Suprapubic skin (tissue), 4 donors: ENCODE results near the gene SEC63. TPM values are rescaled to one million over a fixed set of nuclear protein-coding genes. Genes with fewer than 3 reads are reported as not detected.

Source experiments
- DNase-seq, 2 donors: peaks; one replicate each; pipeline ENCODE4 v3.0.0-alpha.2; 2019; ENCODE audit warnings: low spot score in 2 of 2
- H3K27ac ChIP-seq: fragments of 200-600 bp; sonication (generic); one replicate; pipeline ENCODE4 v1.5.1; 2019
- H3K27me3 ChIP-seq: fragments of 200-600 bp; sonication (generic); one replicate; pipeline ENCODE4 v1.5.1; 2019
- H3K36me3 ChIP-seq: fragments of 200-600 bp; sonication (generic); one replicate; pipeline ENCODE4 v1.5.1; 2019
- H3K4me1 ChIP-seq: fragments of 200-600 bp; sonication (generic); one replicate; pipeline ENCODE4 v1.5.1; 2019
- H3K4me3 ChIP-seq: fragments of 200-600 bp; sonication (generic); one replicate; pipeline ENCODE4 v1.5.1; 2019; ENCODE audit warnings: mild to moderate bottlenecking
- H3K9me3 ChIP-seq: fragments of 200-600 bp; sonication (generic); one replicate; pipeline ENCODE4 v1.5.1; 2019
- CTCF ChIP-seq, 2 donors: fragments of 200-600 bp in 1 of 2; fragments of 450-650 bp in 1 of 2; sonication (generic) in 1 of 2; IDR thresholded peaks; one replicate each; pipeline ENCODE4 v1.5.1; 2016 to 2019; ENCODE audit warnings: antibody characterized with exemption in 2 of 2, mild to moderate bottlenecking in 1 of 2, moderate library complexity in 1 of 2
- EP300 ChIP-seq: sonication (generic); formaldehyde crosslinking; IDR thresholded peaks from one replicate; pipeline ENCODE4 v1.6.1; 2017; ENCODE audit warnings: antibody characterized with exemption
- POLR2A ChIP-seq, 2 donors: fragments of 450-650 bp; IDR thresholded peaks; one replicate each; pipeline ENCODE4 v1.6.1; 2017; ENCODE audit warnings: antibody characterized with exemption in 2 of 2, mild to moderate bottlenecking in 2 of 2, moderate library complexity in 2 of 2
- POLR2AphosphoS5 ChIP-seq, 3 donors: sonication (generic); formaldehyde crosslinking; IDR thresholded peaks; one replicate each; pipeline ENCODE4 v1.6.1; 2017; ENCODE audit warnings: antibody characterized with exemption in 3 of 3
- WGBS: methylation state at CpG from one replicate; pipeline ENCODE4 v1.1.5; 2018; 5-methylcytosine and 5-hydroxymethylcytosine counted together
- total RNA-seq, 4 donors: library from RNA; depleted of rRNA; stranded (reverse); fragments of >200 nt; gene quantifications; one replicate each; pipeline ENCODE4 v1.1.0, GENCODE V29; 2016

Gene SEC63
- total RNA-seq, 4 donors from 2014 or later: 31.6 to 54.1 (median 42.4) TPM

GRCh38 chr6:107989166-107990094 is 31.4 kb upstream of the SEC63 start:
- Histone ChIP-seq H3K4me1 (peaks cover 19% of the 10 kb centered on the region), H3K4me3 (no peak overlapping the region), H3K27ac (no peak overlapping the region), H3K36me3 (no peaks in the 10 kb centered on the region), H3K9me3 (no peaks in the 10 kb centered on the region), H3K27me3 (no peaks in the 10 kb centered on the region)
- TF ChIP-seq POLR2AphosphoS5 (IDR thresholded peaks at IDR 0.05): no peak
- no peak for DNase-seq
- 60% methylated on average over 6 of the region's 6 CpGs for WGBS

- no peak for TF ChIP-seq POLR2AphosphoS5 (IDR thresholded peaks at IDR 0.05)
- no peak for TF ChIP-seq CTCF (IDR thresholded peaks at IDR 0.05)
- no peak for TF ChIP-seq POLR2A (IDR thresholded peaks at IDR 0.05)
- no peak for TF ChIP-seq EP300
Observed at GRCh38 chr6:107988570-107988969, 30.6 kb upstream of the SEC63 start.

GRCh38 chr6:107987805-107988204 is 29.8 kb upstream of the SEC63 start:
- no peak overlapping the region for H3K27ac ChIP-seq
- 97% methylated on average over 3 of the region's 3 CpGs for WGBS
- TF ChIP-seq CTCF (IDR thresholded peaks at IDR 0.05): no peak
- no peak for TF ChIP-seq POLR2A (IDR thresholded peaks at IDR 0.05)
- no peak for TF ChIP-seq POLR2AphosphoS5 (IDR thresholded peaks at IDR 0.05)
- no peak for TF ChIP-seq EP300
- no peak overlapping the region for H3K4me3 ChIP-seq
- H3K9me3 ChIP-seq: no peaks in the 10 kb centered on the region
- H3K4me1 ChIP-seq: peaks cover 19% of the 10 kb centered on the region
- no peaks in the 10 kb centered on the region for H3K36me3 ChIP-seq
- no peaks in the 10 kb centered on the region for H3K27me3 ChIP-seq
- DNase-seq: no peak

More at GRCh38 chr6:107988570-107988969, 30.6 kb upstream of the SEC63 start:
- DNase-seq: no peak
- Histone ChIP-seq H3K9me3 (no peaks in the 10 kb centered on the region), H3K4me1 (peaks cover 19% of the 10 kb centered on the region), H3K4me3 (no peak overlapping the region), H3K27ac (no peak overlapping the region), H3K27me3 (no peaks in the 10 kb centered on the region), H3K36me3 (no peaks in the 10 kb centered on the region)
- WGBS: 80% methylated on average over 3 of the region's 3 CpGs

GRCh38 chr6:107985701-107986100 is 27.7 kb upstream of the SEC63 start:
- TF ChIP-seq POLR2A (IDR thresholded peaks at IDR 0.05) (no peak), POLR2AphosphoS5 (IDR thresholded peaks at IDR 0.05) (no peak), EP300 (no peak), CTCF (IDR thresholded peaks at IDR 0.05) (no peak)
- DNase-seq: no peak
- Histone ChIP-seq H3K27me3 (no peaks in the 10 kb centered on the region), H3K4me1 (peaks cover 4% of the 10 kb centered on the region), H3K4me3 (no peak overlapping the region), H3K36me3 (no peaks in the 10 kb centered on the region), H3K27ac (no peak overlapping the region), H3K9me3 (no peaks in the 10 kb centered on the region)
- 74% methylated on average over 14 of the region's 14 CpGs for WGBS

- Histone ChIP-seq H3K27ac (no peak overlapping the region), H3K9me3 (no peaks in the 10 kb centered on the region), H3K27me3 (no peaks in the 10 kb centered on the region), H3K4me3 (no peak overlapping the region), H3K36me3 (no peaks in the 10 kb centered on the region), H3K4me1 (no peaks in the 10 kb centered on the region)
- no peak for TF ChIP-seq POLR2AphosphoS5 (IDR thresholded peaks at IDR 0.05)
- TF ChIP-seq CTCF (IDR thresholded peaks at IDR 0.05): no peak
- no peak for TF ChIP-seq POLR2A (IDR thresholded peaks at IDR 0.05)
- TF ChIP-seq EP300: no peak
- DNase-seq: no peak
- WGBS: 83% methylated on average over 4 of the region's 4 CpGs
Observed at GRCh38 chr6:107983811-107984210, 25.8 kb upstream of the SEC63 start.
